ENCODE measurements around the gene IMPDH1. TPM values are rescaled to one million over a fixed set of nuclear protein-coding genes. Genes with fewer than 3 reads are reported as not detected.

Gene IMPDH1
- total RNA-seq, 1 donor: 54.0 TPM

DNA sequence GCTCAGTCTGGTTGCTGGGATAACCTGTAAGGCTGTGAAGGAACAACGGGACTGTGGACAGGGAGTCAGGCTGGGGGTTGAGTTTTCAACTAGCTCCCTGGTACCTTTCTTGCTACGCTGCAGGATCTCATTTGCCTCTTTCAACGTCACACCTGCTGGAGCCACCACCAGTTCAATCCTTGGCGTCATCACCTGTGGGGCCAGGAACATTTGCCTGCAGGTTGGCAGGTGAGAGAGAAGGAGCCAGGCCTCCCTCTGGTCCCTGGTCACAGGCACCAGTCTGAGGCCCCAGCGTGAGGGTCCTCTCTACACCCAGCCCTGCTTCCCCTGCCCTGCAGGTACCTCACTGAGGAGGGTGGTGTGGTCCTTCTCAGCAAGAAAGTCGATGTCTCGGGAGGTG is 9.8 kb downstream of the IMPDH1 start:
- DNase-seq (ENCODE audit: low read depth): no peak
- TF ChIP-seq, protein P1, sequence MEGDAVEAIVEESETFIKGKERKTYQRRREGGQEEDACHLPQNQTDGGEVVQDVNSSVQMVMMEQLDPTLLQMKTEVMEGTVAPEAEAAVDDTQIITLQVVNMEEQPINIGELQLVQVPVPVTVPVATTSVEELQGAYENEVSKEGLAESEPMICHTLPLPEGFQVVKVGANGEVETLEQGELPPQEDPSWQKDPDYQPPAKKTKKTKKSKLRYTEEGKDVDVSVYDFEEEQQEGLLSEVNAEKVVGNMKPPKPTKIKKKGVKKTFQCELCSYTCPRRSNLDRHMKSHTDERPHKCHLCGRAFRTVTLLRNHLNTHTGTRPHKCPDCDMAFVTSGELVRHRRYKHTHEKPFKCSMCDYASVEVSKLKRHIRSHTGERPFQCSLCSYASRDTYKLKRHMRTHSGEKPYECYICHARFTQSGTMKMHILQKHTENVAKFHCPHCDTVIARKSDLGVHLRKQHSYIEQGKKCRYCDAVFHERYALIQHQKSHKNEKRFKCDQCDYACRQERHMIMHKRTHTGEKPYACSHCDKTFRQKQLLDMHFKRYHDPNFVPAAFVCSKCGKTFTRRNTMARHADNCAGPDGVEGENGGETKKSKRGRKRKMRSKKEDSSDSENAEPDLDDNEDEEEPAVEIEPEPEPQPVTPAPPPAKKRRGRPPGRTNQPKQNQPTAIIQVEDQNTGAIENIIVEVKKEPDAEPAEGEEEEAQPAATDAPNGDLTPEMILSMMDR (IDR thresholded peaks at IDR 0.05; ENCODE audit: insufficient read depth, low read depth, low read length): no peak
- no peak overlapping the region for H3K4me3 ChIP-seq (ENCODE audit: low read depth, low read length)

DNA sequence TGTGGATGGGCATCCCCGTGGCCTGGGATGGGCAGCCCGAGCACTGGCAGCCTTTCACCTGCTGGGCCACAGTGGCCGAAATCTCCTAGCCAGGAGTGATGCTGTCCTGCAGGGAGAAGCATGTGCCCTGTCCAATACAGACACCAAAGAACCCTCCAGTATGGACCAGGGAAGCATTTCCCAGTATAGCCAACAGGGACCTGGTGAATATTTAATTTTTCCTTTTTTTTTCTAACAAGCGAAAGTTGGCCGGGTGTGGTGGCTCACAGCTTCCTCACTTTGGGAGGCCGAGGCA is 11.0 kb downstream of the IMPDH1 start:
- TF ChIP-seq, protein P1 (IDR thresholded peaks at IDR 0.05; ENCODE audit: insufficient read depth, low read depth, low read length): no peak
- no peak overlapping the region for H3K4me3 ChIP-seq (ENCODE audit: low read depth, low read length)
- no peak for DNase-seq (ENCODE audit: low read depth)

DNA sequence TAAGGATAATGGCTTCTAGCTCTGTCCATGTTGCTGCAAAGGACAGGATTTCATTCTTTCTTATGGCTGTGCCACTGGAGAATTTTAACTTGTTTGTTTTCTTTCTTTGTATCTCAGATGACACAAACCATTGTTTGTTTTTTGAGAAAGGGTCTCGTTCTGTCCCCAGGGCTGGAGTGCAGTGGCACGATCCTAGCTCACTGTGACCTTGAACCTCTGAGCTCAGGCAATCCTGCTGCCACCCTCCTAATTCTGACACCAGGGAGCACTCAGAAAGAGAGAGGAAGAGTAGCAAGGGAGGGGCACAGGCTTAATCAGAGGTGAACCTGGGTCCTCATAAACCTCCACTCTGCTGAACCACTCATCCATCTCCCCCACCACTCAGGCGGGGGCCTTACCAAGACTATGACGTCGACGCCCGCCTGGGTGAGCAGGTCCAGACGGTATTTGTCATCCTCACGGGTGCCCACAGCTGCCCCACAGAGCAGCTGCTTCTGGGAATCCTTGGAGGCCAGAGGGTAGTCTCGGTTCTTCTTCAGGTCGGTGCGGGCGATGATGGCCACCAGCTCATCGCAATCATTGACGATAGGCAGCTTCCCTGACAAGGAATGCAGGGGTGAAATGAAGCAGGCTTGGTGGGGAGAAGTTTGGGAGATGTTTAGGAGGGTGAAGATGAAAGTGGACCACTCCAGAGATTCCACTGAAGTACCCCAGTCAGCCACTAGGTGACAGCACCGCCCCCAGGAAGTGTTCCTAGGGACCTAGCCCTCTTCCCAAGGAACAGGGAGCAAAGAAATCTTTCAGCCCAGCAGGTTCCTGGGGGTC is 11.6 kb downstream of the IMPDH1 start:
- peak; percentile 50 for DNase-seq (ENCODE audit: low read depth)
- H3K4me3 ChIP-seq (ENCODE audit: low read depth, low read length): no peak overlapping the region
- TF ChIP-seq, protein P1 (IDR thresholded peaks at IDR 0.05; ENCODE audit: insufficient read depth, low read depth, low read length): peak; percentile 99

DNA sequence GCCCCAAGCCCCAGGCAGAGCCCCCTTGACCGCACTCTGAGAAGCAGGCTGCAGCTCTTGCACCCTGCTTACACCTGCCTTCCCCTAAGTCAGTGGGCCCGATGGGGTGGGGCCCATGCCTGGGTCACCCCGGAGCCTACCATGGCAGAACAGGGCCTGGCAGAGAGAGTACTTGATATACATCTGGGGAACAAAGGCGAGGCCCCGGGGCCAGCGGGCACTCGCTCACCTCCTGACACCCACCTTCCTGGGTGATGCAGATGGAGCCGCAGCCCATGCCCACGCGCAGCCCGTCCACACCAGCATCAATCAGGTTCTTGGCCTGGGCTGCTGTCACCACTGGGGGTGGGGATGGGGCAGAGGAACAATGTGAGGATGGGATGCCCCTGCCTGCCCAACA is 13.4 kb downstream of the IMPDH1 start:
- no peak overlapping the region for H3K4me3 ChIP-seq (ENCODE audit: low read depth, low read length)
- TF ChIP-seq, protein P1 (IDR thresholded peaks at IDR 0.05; ENCODE audit: insufficient read depth, low read depth, low read length): no peak

DNA sequence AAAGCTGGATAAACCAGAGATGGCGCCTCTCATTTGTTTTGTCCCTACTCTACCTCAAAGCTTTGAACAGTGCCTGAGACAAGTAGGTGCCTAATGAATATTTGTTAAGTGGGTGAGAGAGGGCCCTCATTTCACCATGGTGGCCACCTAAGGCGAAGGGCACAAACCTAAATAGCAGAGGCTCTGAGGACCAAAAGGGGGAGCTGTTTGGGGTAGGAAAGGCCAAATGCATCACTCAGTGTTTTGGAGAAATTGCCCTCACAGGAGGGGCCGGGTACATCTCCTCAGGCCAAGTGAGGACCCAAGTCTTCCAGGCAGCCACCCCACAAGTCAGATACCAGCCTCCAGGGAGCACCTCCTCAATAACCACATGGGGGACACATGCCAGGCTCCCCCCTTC is 14.0 kb downstream of the IMPDH1 start:
- DNase-seq (ENCODE audit: low read depth): no peak
- TF ChIP-seq, protein P1 (IDR thresholded peaks at IDR 0.05; ENCODE audit: insufficient read depth, low read depth, low read length): no peak
- H3K4me3 ChIP-seq (ENCODE audit: low read depth, low read length): no peak overlapping the region

More for the DNA sequence above, 13.4 kb downstream of the IMPDH1 start:
- DNase-seq (ENCODE audit: low read depth): no peak

DNA sequence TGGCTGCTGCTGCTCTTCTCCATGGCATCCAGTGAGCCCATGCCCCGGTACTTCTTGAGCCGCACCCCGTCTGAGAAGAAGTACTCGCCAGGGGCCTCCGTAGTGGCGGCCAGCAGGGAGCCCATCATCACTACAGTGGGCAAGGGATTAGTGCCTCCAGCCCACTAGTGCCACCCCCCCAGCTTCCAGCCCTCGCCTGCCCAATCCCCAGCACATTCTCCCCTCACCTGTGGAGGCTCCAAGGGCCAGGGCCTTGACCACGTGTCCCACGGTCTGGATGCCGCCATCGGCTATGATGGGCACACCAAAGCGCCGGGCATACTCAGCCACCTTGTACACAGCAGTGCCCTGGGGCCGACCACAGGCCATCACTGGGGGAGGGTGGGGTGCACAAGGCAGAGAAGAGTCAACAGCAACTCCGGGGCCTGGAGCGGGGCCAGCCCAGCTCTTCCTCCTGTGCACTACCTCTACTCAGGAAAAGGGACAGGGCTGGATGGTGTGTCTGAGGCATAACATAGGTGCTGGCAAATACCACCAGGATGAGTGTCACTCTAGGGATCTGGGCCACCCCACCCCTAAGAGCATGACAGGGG is 14.8 kb downstream of the IMPDH1 start:
- H3K4me3 ChIP-seq (ENCODE audit: low read depth, low read length): no peak overlapping the region
- no peak for DNase-seq (ENCODE audit: low read depth)
- TF ChIP-seq, protein P1 (IDR thresholded peaks at IDR 0.05; ENCODE audit: insufficient read depth, low read depth, low read length): no peak

Measured in fibroblast of villous mesenchyme (primary cell).